HG03097 (cell line): ENCODE data around the gene TXNL1.
"Not testable (repeated sequence)": the region's sequence is repeated elsewhere in the genome, so short reads cannot be mapped to it uniquely, and the experiment has no call there.

Source experiments
- ATAC-seq: cut with Tn5 transposase; IDR thresholded peaks from one replicate; pipeline ENCODE4 v1.9.1; 2021; ENCODE audit not compliant: unreplicated experiment, low FRiP score

Gene TXNL1

GRCh38 chr18:56638232-56639103, at the start of gene TXNL1:
TSS of gene TXNL1 (minus strand) at chr18:56638592. CDS start at chr18:56638440, 152 bp downstream.
- peak; percentile 94 for ATAC-seq

- no peak for ATAC-seq
Measured at GRCh38 chr18:56684277-56684676, 45.9 kb upstream of the TXNL1 start.

GRCh38 chr18:56678836-56679565, 40.6 kb upstream of the TXNL1 start:
- ATAC-seq, result no peak

GRCh38 chr18:56676639-56677038, 38.2 kb upstream of the TXNL1 start:
- ATAC-seq, result no peak

- ATAC-seq, result no peak
Measured at GRCh38 chr18:56672981-56673380, 34.6 kb upstream of the TXNL1 start.

- no peak for ATAC-seq
Measured at GRCh38 chr18:56672391-56672790, 34.0 kb upstream of the TXNL1 start.

GRCh38 chr18:56662902-56663301, 24.5 kb upstream of the TXNL1 start:
- no peak for ATAC-seq

- no peak for ATAC-seq
Measured at GRCh38 chr18:56662502-56662901, 24.1 kb upstream of the TXNL1 start.

- ATAC-seq, result no peak
Measured at GRCh38 chr18:56662063-56662408, 23.6 kb upstream of the TXNL1 start.

GRCh38 chr18:56661360-56662062, 23.1 kb upstream of the TXNL1 start:
- ATAC-seq, result no peak

GRCh38 chr18:56660655-56661054, 22.3 kb upstream of the TXNL1 start:
- ATAC-seq, result no peak

GRCh38 chr18:56659111-56659510, 20.7 kb upstream of the TXNL1 start:
- no peak for ATAC-seq

GRCh38 chr18:56658261-56658660, 19.9 kb upstream of the TXNL1 start:
- no peak for ATAC-seq

- not testable (repeated sequence) for ATAC-seq
Measured at GRCh38 chr18:56654280-56654679, 15.9 kb upstream of the TXNL1 start.

- ATAC-seq, result no peak
Measured at GRCh38 chr18:56652802-56653201, 14.4 kb upstream of the TXNL1 start.

- no peak for ATAC-seq
Measured at GRCh38 chr18:56651771-56652092, 13.3 kb upstream of the TXNL1 start.

GRCh38 chr18:56650944-56651770, 12.8 kb upstream of the TXNL1 start, which contains the start of gene WDR7:
TSS of gene WDR7 (plus strand) at chr18:56651359. CDS start at chr18:56672516, 21,157 bp downstream.
- peak; percentile 94 for ATAC-seq

GRCh38 chr18:56649996-56650395, 11.6 kb upstream of the TXNL1 start:
- ATAC-seq, result no peak

- ATAC-seq, result no peak
Measured at GRCh38 chr18:56647951-56648893, 9.8 kb upstream of the TXNL1 start.
